PC-9 (cell line): Measurements from ENCODE around the gene LRCH3.

Experiments
- EZH2 ChIP-seq: fragments of 200-600 bp; sonication (generic); IDR thresholded peaks from 2 replicates; pipeline ENCODE4 v1.8.0; 2017; ENCODE audit warnings: antibody characterized with exemption, low read depth
- TF ChIP-seq, protein P1 (sequence below): fragments of 200-600 bp; sonication (generic); conservative IDR thresholded peaks from 2 replicates; pipeline ENCODE4 v1.6.1; 2017; ENCODE audit warnings: mixed run types, antibody characterized with exemption, mild to moderate bottlenecking, moderate library complexity

DNA sequence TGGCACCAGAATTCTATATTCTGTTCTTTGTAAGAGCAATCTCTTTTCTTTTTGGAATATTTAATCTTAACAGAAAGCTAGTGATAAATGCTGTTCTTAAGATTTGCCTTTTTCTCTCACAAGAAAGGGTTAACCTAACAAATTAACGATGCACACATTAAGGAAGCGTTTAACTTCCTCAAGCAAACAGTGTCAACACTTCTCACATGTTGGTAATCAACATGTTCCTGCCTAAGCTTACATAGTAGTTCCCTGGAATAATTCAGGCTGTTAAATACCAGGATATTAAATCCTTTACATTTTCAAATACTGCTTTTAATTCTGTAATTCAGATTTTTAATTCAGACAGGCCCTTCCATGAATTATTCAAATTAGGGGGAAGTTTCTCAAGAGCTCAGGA lies 91.5 kb downstream of the LRCH3 start:
- TF ChIP-seq, protein P1, sequence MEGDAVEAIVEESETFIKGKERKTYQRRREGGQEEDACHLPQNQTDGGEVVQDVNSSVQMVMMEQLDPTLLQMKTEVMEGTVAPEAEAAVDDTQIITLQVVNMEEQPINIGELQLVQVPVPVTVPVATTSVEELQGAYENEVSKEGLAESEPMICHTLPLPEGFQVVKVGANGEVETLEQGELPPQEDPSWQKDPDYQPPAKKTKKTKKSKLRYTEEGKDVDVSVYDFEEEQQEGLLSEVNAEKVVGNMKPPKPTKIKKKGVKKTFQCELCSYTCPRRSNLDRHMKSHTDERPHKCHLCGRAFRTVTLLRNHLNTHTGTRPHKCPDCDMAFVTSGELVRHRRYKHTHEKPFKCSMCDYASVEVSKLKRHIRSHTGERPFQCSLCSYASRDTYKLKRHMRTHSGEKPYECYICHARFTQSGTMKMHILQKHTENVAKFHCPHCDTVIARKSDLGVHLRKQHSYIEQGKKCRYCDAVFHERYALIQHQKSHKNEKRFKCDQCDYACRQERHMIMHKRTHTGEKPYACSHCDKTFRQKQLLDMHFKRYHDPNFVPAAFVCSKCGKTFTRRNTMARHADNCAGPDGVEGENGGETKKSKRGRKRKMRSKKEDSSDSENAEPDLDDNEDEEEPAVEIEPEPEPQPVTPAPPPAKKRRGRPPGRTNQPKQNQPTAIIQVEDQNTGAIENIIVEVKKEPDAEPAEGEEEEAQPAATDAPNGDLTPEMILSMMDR = no peak
- no peak for TF ChIP-seq EZH2
